LNCAP (cell line): ENCODE data around the gene EIF3L.

Experiments
- CTCF ChIP-seq: fragments of 450-650 bp; IDR thresholded peaks from 2 replicates; pipeline ENCODE4 v1.5.1; 2017; ENCODE audit warnings: mild to moderate bottlenecking

The EIF3L gene

GRCh38 chr22:37811867-37812266 lies 37.4 kb upstream of the EIF3L start:
- no peak for TF ChIP-seq CTCF

DNA sequence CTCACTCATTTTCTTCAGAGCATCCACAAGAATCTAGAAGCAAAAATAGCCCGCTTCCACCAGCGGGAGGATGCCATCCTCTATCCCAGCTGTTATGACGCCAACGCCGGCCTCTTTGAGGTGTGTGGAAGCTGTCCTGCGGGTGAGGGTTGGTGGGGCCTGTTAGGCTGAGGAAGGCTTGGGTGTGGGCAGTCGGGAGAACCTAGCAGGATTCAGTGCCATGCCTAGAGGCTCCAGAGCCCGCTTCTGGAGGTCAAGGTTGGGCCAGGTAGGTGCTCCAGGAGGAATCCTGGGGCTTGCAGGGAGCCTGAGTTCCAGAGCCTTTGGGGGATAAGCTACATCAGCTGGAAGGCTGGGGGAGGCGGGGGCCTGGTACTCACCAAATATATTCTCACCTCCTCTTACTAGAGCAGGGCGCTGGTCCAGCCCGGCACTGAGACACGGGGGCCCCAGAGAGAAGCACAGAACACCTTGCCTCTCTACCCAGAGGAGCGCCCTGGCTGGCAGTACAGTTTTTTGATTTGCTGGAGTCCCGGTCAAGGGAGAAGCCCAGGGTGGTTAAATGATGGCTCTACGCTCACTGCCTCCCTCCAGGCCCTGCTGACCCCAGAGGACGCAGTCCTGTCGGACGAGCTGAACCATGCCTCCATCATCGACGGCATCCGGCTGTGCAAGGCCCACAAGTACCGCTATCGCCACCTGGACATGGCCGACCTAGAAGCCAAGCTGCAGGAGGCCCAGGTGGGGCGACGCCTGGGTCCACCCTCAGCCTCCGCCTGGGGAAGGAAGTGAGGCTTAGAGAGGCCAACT lies 36.1 kb upstream of the EIF3L start:
- TF ChIP-seq CTCF = no peak

GRCh38 chr22:37815593-37815992 lies 33.6 kb upstream of the EIF3L start:
- TF ChIP-seq CTCF = no peak

DNA sequence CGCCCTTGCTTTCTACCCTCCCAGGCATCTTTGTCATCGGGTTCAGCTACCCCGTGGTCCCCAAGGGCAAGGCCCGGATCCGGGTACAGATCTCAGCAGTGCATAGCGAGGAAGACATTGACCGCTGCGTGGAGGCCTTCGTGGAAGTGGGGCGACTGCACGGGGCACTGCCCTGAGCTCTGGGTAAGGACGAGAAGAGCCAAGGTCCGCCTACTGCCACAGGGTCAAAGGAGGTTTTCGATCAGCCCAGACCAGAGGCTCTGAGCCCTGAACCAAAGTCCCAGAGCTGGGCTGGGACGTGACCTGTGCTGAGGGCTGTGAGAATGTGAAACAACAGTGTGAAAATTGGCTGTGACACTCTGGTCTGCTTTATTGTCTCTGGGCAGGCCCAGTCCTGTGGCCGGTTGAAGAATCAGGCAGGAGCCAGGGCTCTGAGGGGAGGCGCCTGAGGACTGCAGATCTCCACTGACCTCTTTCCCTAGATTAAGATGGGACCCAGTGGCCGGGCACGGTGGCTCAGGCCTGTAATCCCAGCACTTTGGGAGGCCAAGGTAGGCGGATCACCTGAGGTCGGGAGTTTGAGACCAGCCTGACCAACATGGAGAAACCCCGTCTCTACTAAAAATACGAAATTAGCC lies 32.6 kb upstream of the EIF3L start:
- TF ChIP-seq CTCF = no peak

- TF ChIP-seq CTCF = peak; percentile 90
Measured at GRCh38 chr22:37817705-37818408, 31.4 kb upstream of the EIF3L start.

DNA sequence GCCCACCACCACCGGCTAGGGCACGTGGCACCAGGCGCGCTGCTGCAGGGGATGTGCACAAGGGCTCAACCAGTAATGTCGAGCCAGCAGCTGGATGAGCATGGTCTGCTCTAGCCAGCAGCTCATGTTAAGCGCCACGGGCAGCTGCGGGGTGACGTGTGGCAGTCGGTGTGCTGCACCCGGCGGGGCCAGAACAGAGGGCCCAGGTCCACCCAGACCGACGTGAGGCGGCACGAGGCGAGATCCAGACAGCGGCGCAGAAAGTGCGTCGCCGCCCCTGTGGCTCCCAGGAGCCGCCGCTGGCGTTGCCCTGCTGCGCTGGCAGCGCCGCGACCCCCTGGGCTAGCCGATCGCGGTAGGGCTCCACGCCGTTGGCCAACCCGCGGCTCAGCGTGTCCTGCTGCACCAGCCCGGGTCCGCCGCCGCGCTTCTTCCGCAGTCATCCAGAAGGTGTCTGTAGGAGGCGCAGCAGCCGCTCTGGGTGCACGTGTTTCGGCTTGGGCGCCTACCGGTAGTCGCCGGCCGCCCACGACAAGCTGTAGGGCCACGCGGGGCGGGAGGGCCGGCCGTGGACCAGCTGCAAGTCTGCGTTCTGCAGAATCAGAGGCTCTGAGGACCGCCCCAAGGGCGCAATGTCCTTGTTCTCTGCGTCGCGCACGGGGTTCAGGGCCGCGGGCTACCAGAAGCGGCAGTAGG lies 30.7 kb upstream of the EIF3L start:
- no peak for TF ChIP-seq CTCF

DNA sequence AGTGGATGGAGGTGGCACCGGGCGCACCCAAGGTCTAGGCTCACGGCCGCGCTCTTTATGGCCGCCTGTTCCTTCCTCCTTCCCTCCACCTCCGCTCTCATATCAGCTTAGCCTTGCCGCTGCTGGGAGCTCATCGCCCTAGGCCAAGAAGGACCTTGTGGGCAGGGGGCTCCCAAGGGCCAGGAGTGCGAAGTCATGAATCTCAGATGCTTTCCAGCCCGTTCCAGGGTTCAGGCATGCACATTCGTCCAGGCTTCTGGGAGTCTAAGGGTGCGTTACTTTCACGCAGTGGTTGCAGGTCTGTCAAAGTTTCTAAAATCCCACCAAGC lies 30.1 kb upstream of the EIF3L start:
- no peak for TF ChIP-seq CTCF
